SU-DHL-6 (cell line): ENCODE measurements around the gene COL24A1.

Source experiments
- EZH2phosphoT487 ChIP-seq: fragments of 200-600 bp; sonication (generic), shearing (Covaris generic); conservative IDR thresholded peaks from 2 replicates; pipeline ENCODE4 v1.6.1; 2018; ENCODE audit warnings: mild to moderate bottlenecking, antibody characterized with exemption, low read length, moderate library complexity, mixed read lengths
- TF ChIP-seq, protein P1 (sequence below): fragments of 200-600 bp; sonication (generic); IDR thresholded peaks from one replicate; pipeline ENCODE4 v1.5.1; 2017; ENCODE audit warnings: antibody characterized with exemption, mild to moderate bottlenecking, low read length, moderate library complexity; ENCODE audit not compliant: insufficient read depth, poor library complexity, severe bottlenecking

DNA sequence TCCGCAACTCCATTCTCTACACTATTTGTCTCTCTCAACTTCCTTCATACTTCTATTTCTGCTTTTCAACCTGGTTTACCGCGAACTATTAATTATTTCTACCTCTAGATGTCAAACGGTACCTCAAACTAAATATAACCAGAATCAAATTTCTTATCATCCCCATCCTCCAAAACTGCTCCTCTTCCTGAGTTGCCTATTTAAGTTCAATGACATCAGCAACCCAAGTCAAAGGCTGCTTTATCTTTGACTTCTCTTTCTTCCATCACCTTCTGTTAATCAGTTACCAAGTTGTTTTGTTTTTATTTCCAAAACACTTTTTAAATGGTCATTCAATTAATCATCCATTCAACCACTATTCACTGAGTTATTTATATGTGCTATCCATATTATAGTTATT is 171.9 kb downstream of the COL24A1 start:
- TF ChIP-seq, protein P1, sequence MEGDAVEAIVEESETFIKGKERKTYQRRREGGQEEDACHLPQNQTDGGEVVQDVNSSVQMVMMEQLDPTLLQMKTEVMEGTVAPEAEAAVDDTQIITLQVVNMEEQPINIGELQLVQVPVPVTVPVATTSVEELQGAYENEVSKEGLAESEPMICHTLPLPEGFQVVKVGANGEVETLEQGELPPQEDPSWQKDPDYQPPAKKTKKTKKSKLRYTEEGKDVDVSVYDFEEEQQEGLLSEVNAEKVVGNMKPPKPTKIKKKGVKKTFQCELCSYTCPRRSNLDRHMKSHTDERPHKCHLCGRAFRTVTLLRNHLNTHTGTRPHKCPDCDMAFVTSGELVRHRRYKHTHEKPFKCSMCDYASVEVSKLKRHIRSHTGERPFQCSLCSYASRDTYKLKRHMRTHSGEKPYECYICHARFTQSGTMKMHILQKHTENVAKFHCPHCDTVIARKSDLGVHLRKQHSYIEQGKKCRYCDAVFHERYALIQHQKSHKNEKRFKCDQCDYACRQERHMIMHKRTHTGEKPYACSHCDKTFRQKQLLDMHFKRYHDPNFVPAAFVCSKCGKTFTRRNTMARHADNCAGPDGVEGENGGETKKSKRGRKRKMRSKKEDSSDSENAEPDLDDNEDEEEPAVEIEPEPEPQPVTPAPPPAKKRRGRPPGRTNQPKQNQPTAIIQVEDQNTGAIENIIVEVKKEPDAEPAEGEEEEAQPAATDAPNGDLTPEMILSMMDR: no peak
- TF ChIP-seq EZH2phosphoT487: no peak
